GM18909 (cell line): Measurements from ENCODE around the gene RGS5.

Experiments
- ATAC-seq: cut with Tn5 transposase; IDR thresholded peaks from one replicate; pipeline ENCODE4 v1.9.1; 2021; ENCODE audit warnings: mild to moderate bottlenecking; ENCODE audit not compliant: unreplicated experiment, poor library complexity

Gene RGS5

GRCh38 chr1:163093579-163093978 lies 109.1 kb downstream of the RGS5 start:
- ATAC-seq, result no peak

- ATAC-seq, result no peak
These were observed 109.5 kb downstream of the RGS5 start for GRCh38 chr1:163093169-163093568.
